HG03469 (cell line): Measurements from ENCODE around the gene SYT17.
A peak's percentile ranks its signal among the peaks of the same experiment; 100 is the strongest.

Source experiments
- ATAC-seq: cut with Tn5 transposase; IDR thresholded peaks from one replicate; pipeline ENCODE4 v1.9.1; 2021; ENCODE audit warnings: mild to moderate bottlenecking, moderate library complexity, moderate number of reproducible peaks; ENCODE audit not compliant: unreplicated experiment

The SYT17 gene

DNA sequence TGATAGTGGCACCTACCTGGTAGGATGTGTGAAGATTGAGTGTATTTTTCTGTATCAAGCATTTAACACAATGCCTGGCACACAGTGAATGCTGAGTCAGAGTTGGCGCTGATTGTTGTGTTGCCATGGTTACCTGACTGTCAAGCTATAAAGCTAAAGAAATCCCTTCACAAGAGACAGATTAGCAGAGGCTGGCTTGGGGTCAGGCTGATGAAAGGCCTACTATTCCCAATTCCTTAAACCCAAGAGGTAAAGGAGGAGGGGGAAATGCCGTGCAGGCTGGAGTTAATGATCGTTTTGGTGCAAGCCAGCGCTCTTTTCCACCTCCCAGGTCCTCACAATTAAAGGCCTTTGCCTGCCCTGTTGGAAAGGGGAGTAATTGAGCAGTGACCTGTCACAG lies 123.4 kb downstream of the SYT17 start:
- no peak for ATAC-seq

DNA sequence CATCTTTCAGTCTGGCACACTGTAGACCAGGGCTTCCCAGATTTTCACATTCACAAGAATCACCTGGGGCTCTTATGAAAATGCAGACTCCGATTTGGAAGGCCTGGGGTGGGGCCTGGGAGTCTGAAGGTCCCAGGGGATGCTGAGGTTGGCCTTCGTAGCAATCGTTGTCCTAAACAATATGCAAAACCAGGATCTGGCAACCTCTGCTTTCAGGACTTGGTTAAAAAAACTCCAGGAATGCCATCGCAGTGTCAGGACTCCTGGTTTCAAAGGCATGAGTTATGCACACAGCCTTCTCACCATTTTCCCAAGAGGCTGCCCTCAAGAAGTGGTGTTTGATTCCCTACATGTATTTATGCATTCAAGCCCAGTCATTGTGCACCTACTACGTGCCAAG lies 124.1 kb downstream of the SYT17 start:
- ATAC-seq: no peak

DNA sequence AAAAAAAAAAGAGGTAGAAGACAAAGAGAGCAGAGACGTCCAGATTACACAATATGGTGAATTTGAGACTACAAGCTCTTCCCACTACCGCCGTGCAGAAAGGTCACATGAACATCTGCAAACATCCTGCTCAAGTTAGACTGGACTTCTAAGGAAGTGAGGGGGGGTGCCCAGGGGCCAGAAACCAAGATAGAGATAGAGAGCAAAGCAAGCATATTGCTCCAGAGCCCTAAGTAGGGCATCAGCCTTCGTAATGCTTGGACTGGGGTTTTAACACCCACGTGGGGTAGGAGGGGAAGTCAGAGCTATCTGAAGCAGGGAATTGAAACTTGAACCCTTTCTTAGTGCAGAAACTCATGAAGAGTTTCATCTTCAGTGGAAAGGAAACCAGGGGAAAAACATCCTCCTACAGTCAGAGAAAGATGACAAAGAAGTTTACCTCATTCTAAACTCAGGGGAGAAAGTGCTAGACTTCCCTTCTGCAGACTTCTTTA lies 126.2 kb downstream of the SYT17 start:
- peak; percentile 71 for ATAC-seq

DNA sequence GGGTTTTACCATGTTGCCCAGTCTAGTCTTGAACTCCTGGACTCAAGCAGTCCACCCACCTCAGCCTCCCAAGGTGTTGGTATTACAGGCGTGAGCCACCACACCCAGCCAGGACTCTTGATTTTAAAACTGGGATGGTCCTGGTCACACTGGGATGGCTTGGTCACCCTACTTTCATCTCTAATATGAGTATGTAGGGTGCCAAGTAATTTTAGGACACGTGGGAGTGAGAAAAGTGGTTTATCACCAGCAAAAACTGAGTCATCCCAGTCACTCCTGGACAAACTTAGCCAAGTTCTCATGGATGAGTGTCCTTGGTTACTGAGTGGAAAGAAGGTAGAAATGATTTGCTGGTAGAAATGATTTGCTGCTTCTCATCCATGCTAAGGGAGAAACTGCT lies 127.4 kb downstream of the SYT17 start:
- no peak for ATAC-seq

DNA sequence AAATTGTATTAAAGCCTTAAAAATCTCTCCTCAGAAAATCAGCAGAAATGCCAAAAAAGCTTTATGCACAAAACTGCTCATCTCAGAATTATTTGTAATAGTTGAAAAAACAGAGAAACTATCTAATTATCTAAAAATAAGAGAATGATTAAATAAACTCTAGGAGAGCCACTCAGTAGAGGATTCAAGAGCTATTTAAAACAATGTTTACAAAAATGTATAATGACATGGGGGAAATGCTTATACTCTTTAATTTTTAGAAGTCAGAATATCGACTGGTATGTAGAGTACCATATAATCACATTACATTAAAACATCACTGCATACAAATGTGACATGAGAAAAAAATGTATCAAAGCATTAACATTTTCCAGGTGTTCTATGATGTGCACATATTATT lies 129.4 kb downstream of the SYT17 start:
- ATAC-seq: no peak

DNA sequence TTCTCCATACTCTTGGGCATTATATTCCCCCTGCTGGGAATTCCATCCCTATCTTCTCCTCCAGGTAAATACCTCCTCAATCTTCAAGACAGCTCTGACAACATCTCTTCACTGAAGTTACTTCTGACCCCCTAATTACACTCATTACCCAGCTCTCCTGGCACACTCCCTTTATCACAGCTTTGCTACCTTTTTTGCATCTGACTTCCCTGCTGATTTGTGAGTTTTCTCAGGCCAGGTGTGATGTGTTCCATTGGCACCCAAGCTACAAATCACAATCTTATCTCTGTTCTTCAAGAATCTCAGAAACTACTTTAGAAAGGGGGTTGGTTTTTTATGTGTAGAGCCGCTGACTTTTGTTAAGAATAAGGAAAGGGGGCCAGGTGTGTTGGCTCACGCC lies 131.5 kb downstream of the SYT17 start:
- ATAC-seq: no peak

DNA sequence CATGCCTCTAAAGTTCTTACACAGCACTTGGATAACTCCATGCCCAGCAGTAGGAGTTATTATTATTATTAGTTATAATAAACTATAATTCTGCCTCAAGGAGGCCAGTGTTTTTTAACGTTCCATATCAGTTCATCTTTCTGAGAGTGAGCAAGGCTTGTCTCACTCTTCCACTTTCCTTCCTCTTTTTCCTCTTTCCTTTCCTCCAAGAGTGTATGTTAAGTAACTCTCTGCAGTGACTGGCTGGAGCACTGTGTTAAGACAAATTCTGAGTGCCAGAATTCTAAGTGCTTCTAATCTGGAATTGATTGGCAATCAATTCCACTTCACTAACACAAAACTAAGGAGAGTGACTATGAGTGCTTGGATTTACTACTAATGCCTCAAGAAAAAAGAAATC lies 133.9 kb downstream of the SYT17 start:
- ATAC-seq: no peak

DNA sequence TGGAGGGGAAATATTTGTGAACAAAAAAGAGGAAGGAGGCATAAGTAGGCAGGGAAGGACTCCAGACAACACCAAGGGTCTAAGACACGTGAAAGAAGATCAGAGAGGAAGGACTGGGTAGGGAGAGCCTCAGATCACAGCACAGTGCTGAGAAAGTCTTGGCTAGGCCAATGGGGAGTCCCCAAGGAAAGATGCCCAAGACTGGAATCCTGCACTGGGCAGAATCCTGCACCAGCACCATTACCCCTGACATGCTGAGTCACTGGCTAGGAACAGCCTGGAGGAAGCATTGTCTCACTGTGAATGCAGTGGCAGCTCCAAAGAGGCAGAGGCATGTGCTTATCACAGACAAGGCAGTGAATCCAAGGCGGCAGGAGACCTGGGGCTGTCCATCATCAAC lies 136.7 kb downstream of the SYT17 start:
- no peak for ATAC-seq

DNA sequence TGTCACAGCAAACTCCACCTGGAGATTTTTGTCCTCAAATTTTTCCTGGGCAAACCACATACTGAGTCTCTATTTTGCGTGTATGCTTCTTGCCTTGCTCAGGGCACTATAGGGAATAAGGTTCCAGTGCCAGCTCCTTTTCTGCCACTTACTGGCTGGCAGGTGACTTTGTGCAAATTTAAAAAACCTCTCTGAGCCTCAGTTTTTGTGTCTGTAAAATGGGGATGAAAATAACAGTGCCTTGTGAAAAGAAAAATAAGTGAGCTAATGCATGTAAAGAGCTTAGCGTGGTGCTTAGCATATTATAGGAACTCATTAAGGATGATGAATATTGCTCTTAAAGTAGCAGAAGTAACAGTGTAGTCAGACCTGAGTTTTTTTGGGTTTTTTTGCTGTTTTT lies 137.4 kb downstream of the SYT17 start:
- no peak for ATAC-seq

DNA sequence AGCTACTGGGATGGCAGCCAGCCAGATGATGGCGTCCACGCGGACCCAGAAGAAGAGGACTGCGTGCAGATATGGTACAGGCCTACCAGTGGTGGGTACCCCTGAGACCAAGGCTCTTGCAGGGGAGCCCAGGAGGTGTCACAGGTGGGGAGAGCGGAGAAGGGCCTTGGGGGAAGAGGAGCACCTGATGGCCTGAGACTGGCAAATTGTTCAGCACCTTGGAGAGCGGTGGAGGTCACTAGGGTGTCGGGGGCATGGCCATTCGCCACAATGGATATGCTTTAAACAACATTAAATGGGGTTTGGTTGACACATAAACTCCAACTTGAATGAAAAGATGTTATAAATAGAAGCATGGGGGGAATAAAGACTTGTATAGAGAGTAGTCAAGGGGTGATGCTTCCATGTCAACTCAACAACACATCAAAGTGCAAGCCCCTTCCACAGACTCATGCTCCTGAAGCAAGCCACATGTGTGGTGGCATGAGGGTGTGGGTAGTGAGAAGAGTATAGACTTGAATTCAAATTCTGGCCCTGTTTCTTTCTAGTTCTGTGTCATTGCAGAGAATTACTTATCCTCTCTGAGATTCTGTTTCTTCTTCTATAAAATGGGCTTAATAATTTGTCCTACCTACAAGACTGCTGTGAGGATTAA lies 139.7 kb downstream of the SYT17 start:
- ATAC-seq: no peak

DNA sequence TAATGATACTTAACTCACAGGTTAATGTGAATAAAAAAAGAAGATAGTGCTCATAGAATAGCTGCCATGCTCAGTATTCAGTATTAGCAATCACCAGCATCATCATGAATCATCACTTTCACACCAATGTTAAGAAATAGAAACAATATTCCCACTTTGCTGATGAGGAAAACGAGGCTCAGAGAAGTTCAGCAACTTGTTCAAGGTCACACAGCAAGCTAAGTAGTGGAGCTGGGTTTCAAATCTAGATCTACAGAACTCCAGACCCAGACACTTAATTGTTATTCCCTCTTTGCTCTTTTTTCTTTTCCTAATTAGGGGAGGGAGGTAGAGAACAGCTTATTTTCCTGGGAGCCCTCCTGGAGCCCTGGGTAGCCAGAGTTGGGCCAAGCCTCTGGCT lies 140.4 kb downstream of the SYT17 start:
- ATAC-seq: no peak

DNA sequence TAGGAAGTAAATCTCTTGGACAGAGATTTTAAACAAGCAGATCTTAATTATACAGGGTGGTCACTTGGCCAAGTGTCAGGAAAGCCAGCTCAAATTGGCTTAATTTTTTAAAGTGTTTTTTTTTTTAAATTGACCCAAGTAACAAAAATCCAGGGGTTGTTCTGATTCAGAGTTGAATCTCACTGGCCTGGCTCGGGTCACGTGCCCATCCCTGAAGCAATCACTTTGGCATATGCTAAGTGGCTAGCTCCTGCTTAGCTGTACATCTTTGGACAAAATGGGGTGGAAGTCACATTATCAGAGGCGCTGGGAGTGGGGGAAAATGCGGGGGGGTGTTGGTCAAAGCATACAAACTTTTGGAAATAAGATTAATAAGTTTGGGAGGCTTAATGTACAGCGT lies 141.1 kb downstream of the SYT17 start:
- no peak for ATAC-seq

DNA sequence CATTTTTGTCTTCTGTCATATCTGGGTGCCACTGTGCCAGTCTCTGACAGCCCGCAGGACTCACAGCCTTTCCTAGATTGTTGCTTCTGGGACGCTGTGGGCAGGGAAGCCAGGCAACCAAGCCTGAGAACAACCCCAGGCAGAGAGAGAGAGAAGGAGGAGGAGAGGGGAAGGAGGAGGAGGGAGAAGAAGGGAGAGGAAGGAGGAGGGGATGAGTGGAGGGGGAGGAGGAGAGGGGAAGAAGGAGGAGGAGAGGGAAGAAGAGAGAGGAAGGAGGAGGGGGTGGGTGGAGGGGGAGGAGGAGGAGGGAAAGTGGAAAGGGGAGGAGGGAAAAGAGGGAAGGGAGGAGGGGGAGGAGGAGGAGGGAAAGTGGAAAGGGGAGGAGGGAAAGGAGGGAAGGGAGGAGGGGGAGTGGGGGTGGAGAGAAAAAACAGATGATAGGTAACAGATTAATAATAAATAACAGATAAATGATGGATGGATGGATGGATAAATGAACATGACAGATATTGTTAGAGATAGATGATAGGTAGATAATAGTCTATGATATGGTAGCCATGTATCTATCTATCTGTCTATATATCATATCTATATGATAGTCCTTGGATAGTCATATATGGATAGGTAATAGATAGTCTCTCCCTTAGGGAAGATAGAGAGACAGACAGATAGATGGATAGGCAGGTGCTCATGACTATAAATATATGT lies 146.8 kb downstream of the SYT17 start:
- ATAC-seq: no peak

DNA sequence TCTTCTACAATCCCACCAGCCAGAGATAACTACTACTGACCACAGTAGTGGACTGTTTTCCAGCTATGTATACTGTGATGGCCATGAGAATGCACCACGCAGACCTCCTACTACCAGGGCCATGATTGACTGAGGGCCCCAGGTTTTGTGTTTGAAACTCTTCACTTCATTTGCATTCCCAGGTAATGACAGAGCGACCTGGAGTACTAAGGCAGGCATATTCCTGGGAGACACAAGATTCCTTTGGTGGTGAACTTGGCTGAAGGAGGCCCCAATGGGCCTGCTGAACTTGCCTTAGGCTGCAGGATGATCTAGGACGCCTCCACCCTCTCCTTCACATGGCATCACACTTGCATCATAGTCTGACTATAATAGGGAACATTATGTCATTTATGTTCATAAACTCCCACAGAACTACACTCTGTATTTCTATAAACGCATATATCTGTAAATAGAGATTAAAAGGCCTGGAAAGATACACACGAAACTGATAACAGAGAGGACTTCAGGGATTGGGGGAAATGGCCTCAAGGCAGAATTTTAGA lies 147.9 kb downstream of the SYT17 start:
- ATAC-seq: no peak

DNA sequence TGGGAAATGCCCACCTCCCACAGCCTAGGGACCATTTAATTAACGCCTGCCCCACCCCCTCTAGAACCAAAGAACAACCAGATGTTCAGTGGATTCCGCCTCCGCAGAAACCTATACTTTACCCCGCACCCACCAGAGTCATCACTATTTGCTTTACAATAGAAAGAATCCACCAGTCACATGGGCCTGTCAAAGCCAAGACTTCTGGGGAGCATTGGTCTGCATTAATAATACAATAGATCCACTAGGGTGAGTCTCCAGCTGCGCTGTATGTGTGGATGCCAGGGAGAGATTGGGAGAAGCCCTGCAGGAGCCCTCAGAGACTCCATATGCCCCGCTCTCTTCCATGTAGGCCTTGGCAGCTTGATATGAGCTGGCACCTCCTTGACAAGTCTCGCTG lies 148.8 kb downstream of the SYT17 start:
- ATAC-seq: no peak
